ENCODE measurements around the gene SEC62. TPM values are rescaled to one million over a fixed set of nuclear protein-coding genes. Genes with fewer than 3 reads are reported as not detected.

SEC62 gene
- total and polyA plus RNA-seq, 9 of the 15 experiments (the other 6 are each of a cell fraction or from before 2014, with no cell fraction given) = 34.5 to 152 (median 51.8) TPM

GRCh38 chr3:170040418-170040817, 73.8 kb downstream of the SEC62 start:
- no peaks in the 10 kb centered on the region for H3K27me3 ChIP-seq (ENCODE audit: control insufficient read depth in 2 of 2, insufficient read depth in 2 of 2, low read length in 2 of 2)
- 39% methylated on average over 8 of the region's 8 CpGs for WGBS (ENCODE audit: insufficient coverage, low coverage, missing lambda C conversion rate)
- no peak for ATAC-seq
- no peak overlapping the region for H3K9ac ChIP-seq (ENCODE audit: insufficient read depth in 1 of 2, low read depth in 2 of 2, low read length in 2 of 2)
- no peak for DNase-seq (ENCODE audit: extremely low read depth in 1 of 4, low spot score in 3 of 4)
- H2AFZ ChIP-seq (ENCODE audit: low read depth, low read length) = no peak overlapping the region
- no peaks in the 10 kb centered on the region for H3K36me3 ChIP-seq (ENCODE audit: control insufficient read depth, insufficient read depth, low read length)
- no peaks in the 10 kb centered on the region for H3K9me3 ChIP-seq (replicated peaks; ENCODE audit: control insufficient read depth, insufficient read depth, low read depth, low read length)
- no peaks in the 10 kb centered on the region for H3K79me2 ChIP-seq (ENCODE audit: control insufficient read depth, insufficient read depth, low read length)
- no peak overlapping the region for H3K4me2 ChIP-seq (ENCODE audit: insufficient read depth, low read length)
- BruUV-seq (replicated peaks) = no TSS peak
- H4K20me1 ChIP-seq (replicated peaks; ENCODE audit: control insufficient read depth, insufficient read depth, low read length) = no peaks in the 10 kb centered on the region
- no peak overlapping the region for H3K4me3 ChIP-seq
- POLR2A ChIA-PET = interaction anchor here (0.5 to 0.7 kb wide), 2 partner anchors 17 to 37 kb away, joined by 3 read pairs; no protein-coding TSS in a partner anchor
- intact Hi-C loops (cut with micrococcal nuclease) = no loop called here
- peaks cover 2 to 16% of the 10 kb centered on the region in 2 experiments; a peak in 2 of 5 replicates for H3K4me1 ChIP-seq (replicated peaks in 1 of 2; ENCODE audit: control insufficient read depth in 2 of 2, insufficient read depth in 2 of 2, low read length in 2 of 2)
- in situ Hi-C loops (cut with MboI) = no loop called here
- H3K9me1 ChIP-seq (ENCODE audit: control insufficient read depth, insufficient read depth, low read length) = no peaks in the 10 kb centered on the region
- FAIRE-seq = no peak
- CTCF ChIA-PET (ENCODE audit: low intra/inter-chr PET ratio) = no interaction called here
- H3K27ac ChIP-seq (ENCODE audit: extremely low read depth, low read depth, low read length) = no peak overlapping the region
- TF ChIP-seq EP300 (IDR thresholded peaks at IDR 0.05; ENCODE audit: low read length) = no peak
- no peak for TF ChIP-seq E2F1 (CRISPR knock-in tag; IDR thresholded peaks at IDR 0.05)
- no peak for TF ChIP-seq GTF3C2 (IDR thresholded peaks at IDR 0.05; ENCODE audit: borderline replicate concordance, extremely low read depth, insufficient read length)
- TF ChIP-seq ETS2 (tag; IDR thresholded peaks at IDR 0.05; ENCODE audit: borderline replicate concordance, poor library complexity, severe bottlenecking) = no peak
- no peak for TF ChIP-seq E2F8 (IDR thresholded peaks at IDR 0.05; ENCODE audit: low read depth, partially characterized antibody)
- TF ChIP-seq TCF7L2 (IDR thresholded peaks at IDR 0.05; ENCODE audit: low read depth, low read length) = no peak
- TF ChIP-seq TAF7 (tag; IDR thresholded peaks at IDR 0.05) = no peak
- no peak for TF ChIP-seq FOXJ2 (tag; IDR thresholded peaks at IDR 0.05)
- no peak for TF ChIP-seq ZNF184 (CRISPR knock-in tag; IDR thresholded peaks at IDR 0.05)
- no peak for TF ChIP-seq HMGXB4 (CRISPR knock-in tag; IDR thresholded peaks at IDR 0.05)
- TF ChIP-seq ZNF561 (CRISPR knock-in tag; conservative IDR thresholded peaks at IDR 0.05) = no peak
- no peak for TF ChIP-seq ATF4 (CRISPR knock-in tag; IDR thresholded peaks at IDR 0.05)
- no peak for TF ChIP-seq ZC3H8 (IDR thresholded peaks at IDR 0.05)
